Liver (tissue), 3 donors: ENCODE measurements around the gene FAM13A.

Source experiments
- EGR1 ChIP-seq, 2 donors: IDR thresholded peaks; 2 replicates each; pipeline ENCODE4 v1.6.1; 2016 to 2018; ENCODE audit warnings: antibody characterized with exemption in 2 of 2, low read depth in 2 of 2
- FOXA1 ChIP-seq: IDR thresholded peaks from 2 replicates; pipeline ENCODE4 v1.6.1; 2016; ENCODE audit warnings: antibody characterized with exemption
- GABPA ChIP-seq, 2 donors: IDR thresholded peaks in 1 of 2; conservative IDR thresholded peaks in 1 of 2; 2 replicates each; pipeline ENCODE4 v1.6.1; 2016; ENCODE audit warnings: antibody characterized with exemption in 2 of 2, mild to moderate bottlenecking in 1 of 2, moderate library complexity in 1 of 2
- HNF4G ChIP-seq: IDR thresholded peaks from 2 replicates; pipeline ENCODE4 v1.6.1; 2016; ENCODE audit warnings: antibody characterized with exemption
- JUND ChIP-seq, 2 donors: IDR thresholded peaks; 2 replicates each; pipeline ENCODE4 v1.6.1; 2016; ENCODE audit warnings: antibody characterized with exemption in 2 of 2
- RXRA ChIP-seq, 2 donors: IDR thresholded peaks; 2 replicates each; pipeline ENCODE4 v1.6.1; 2017 to 2018; ENCODE audit warnings: antibody characterized with exemption in 2 of 2, mild to moderate bottlenecking in 1 of 2
- SP1 ChIP-seq: IDR thresholded peaks from 2 replicates; pipeline ENCODE4 v1.6.1; 2018; ENCODE audit warnings: antibody characterized with exemption, mild to moderate bottlenecking
- TAF1 ChIP-seq: conservative IDR thresholded peaks from 2 replicates; pipeline ENCODE4 v1.6.1; 2016; ENCODE audit warnings: antibody characterized with exemption, mild to moderate bottlenecking
- TF ChIP-seq, protein P1 (sequence below): fragments of 150-350 bp; IDR thresholded peaks from 2 replicates; pipeline ENCODE4 v1.5.1; 2017; ENCODE audit warnings: improper control_type of control experiment, low read depth, low read length; ENCODE audit not compliant: missing input control
- TF ChIP-seq, protein P2 (sequence below): IDR thresholded peaks from 2 replicates; pipeline ENCODE4 v1.6.1; 2016; ENCODE audit warnings: antibody characterized with exemption, mild to moderate bottlenecking
- TF ChIP-seq, protein P3 (sequence below): IDR thresholded peaks from 2 replicates; pipeline ENCODE4 v1.6.1; 2016; ENCODE audit warnings: antibody characterized with exemption
- TF ChIP-seq, protein P4 (sequence below): IDR thresholded peaks from 2 replicates; pipeline ENCODE4 v1.6.1; 2016; ENCODE audit warnings: antibody characterized with exemption
- TF ChIP-seq, protein P5 (sequence below): IDR thresholded peaks from 2 replicates; pipeline ENCODE4 v1.6.1; 2016; ENCODE audit warnings: antibody characterized with exemption
- donor health status: healthy.
- donor health status: healthy.

DNA sequence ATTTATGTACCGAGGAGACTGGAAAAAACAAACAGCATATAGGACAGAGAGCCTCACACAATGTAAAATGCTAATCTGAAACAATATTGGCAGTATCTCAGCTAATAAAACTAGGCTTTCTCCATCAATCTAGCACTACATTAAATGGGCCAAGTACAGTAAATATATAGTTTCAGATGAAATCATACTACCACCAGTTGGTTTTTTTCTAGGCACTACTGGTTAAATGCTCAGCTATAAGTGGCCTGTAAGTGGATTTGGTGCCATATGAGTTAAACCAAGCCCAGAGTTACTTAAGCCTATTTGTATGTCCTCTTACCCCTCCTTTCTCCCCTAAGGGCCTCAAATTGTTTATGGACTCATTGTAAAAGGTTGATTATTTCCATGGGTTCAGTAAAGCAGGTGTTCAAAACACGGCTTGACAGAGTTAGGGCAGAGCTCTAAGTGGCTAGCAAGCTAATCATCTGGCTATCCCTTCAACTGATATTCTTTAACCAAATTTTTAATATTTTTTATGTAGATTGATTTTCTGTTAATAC lies 57.5 kb downstream of the FAM13A start:
- TF ChIP-seq SP1 (no peak), TAF1 (no peak), JUND (IDR thresholded peaks at IDR 0.05) (no peak), GABPA (IDR thresholded peaks at IDR 0.05 in 1 of 2, conservative IDR thresholded peaks at IDR 0.05 in 1 of 2) (no peak), FOXA1 (no peak), HNF4G (no peak), EGR1 (IDR thresholded peaks at IDR 0.05; ENCODE audit: low read depth in 2 of 2) (no peak), RXRA (IDR thresholded peaks at IDR 0.05) (no peak)
- TF ChIP-seq, protein P1, sequence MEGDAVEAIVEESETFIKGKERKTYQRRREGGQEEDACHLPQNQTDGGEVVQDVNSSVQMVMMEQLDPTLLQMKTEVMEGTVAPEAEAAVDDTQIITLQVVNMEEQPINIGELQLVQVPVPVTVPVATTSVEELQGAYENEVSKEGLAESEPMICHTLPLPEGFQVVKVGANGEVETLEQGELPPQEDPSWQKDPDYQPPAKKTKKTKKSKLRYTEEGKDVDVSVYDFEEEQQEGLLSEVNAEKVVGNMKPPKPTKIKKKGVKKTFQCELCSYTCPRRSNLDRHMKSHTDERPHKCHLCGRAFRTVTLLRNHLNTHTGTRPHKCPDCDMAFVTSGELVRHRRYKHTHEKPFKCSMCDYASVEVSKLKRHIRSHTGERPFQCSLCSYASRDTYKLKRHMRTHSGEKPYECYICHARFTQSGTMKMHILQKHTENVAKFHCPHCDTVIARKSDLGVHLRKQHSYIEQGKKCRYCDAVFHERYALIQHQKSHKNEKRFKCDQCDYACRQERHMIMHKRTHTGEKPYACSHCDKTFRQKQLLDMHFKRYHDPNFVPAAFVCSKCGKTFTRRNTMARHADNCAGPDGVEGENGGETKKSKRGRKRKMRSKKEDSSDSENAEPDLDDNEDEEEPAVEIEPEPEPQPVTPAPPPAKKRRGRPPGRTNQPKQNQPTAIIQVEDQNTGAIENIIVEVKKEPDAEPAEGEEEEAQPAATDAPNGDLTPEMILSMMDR, result no peak
- TF ChIP-seq, protein P2, sequence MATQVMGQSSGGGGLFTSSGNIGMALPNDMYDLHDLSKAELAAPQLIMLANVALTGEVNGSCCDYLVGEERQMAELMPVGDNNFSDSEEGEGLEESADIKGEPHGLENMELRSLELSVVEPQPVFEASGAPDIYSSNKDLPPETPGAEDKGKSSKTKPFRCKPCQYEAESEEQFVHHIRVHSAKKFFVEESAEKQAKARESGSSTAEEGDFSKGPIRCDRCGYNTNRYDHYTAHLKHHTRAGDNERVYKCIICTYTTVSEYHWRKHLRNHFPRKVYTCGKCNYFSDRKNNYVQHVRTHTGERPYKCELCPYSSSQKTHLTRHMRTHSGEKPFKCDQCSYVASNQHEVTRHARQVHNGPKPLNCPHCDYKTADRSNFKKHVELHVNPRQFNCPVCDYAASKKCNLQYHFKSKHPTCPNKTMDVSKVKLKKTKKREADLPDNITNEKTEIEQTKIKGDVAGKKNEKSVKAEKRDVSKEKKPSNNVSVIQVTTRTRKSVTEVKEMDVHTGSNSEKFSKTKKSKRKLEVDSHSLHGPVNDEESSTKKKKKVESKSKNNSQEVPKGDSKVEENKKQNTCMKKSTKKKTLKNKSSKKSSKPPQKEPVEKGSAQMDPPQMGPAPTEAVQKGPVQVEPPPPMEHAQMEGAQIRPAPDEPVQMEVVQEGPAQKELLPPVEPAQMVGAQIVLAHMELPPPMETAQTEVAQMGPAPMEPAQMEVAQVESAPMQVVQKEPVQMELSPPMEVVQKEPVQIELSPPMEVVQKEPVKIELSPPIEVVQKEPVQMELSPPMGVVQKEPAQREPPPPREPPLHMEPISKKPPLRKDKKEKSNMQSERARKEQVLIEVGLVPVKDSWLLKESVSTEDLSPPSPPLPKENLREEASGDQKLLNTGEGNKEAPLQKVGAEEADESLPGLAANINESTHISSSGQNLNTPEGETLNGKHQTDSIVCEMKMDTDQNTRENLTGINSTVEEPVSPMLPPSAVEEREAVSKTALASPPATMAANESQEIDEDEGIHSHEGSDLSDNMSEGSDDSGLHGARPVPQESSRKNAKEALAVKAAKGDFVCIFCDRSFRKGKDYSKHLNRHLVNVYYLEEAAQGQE, result no peak
- TF ChIP-seq, protein P3, sequence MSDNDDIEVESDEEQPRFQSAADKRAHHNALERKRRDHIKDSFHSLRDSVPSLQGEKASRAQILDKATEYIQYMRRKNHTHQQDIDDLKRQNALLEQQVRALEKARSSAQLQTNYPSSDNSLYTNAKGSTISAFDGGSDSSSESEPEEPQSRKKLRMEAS, result no peak
- TF ChIP-seq, protein P4, sequence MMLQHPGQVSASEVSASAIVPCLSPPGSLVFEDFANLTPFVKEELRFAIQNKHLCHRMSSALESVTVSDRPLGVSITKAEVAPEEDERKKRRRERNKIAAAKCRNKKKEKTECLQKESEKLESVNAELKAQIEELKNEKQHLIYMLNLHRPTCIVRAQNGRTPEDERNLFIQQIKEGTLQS, result no peak
- TF ChIP-seq, protein P5, sequence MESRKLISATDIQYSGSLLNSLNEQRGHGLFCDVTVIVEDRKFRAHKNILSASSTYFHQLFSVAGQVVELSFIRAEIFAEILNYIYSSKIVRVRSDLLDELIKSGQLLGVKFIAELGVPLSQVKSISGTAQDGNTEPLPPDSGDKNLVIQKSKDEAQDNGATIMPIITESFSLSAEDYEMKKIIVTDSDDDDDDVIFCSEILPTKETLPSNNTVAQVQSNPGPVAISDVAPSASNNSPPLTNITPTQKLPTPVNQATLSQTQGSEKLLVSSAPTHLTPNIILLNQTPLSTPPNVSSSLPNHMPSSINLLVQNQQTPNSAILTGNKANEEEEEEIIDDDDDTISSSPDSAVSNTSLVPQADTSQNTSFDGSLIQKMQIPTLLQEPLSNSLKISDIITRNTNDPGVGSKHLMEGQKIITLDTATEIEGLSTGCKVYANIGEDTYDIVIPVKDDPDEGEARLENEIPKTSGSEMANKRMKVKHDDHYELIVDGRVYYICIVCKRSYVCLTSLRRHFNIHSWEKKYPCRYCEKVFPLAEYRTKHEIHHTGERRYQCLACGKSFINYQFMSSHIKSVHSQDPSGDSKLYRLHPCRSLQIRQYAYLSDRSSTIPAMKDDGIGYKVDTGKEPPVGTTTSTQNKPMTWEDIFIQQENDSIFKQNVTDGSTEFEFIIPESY, result no peak
